Central memory CD8-positive, alpha-beta T cell (primary cell): Measurements from ENCODE around the gene TSACC.

Experiments used
- ATAC-seq: fragments of 150-1000 bp; cut with Tn5 transposase; replicated peaks from 2 replicates; pipeline ENCODE4 v1.10.0; 2022; ENCODE audit warnings: mild to moderate bottlenecking, moderate FRiP score, moderate number of reproducible peaks; ENCODE audit not compliant: poor library complexity, severe bottlenecking; ENCODE audit errors: extremely low read depth
- DNase-seq, 2 donors: peaks; one replicate each; pipeline ENCODE4 v3.0.0; 2021; ENCODE audit warnings: low spot score in 2 of 2
- H3K27ac Mint-ChIP-seq: one replicate; pipeline ENCODE4 v1.8.0; 2022; ENCODE audit warnings: low read depth, mild to moderate bottlenecking, moderate library complexity, mixed read lengths
- H3K27me3 Mint-ChIP-seq: one replicate; pipeline ENCODE4 v1.8.0; 2022; ENCODE audit warnings: mixed read lengths
- H3K36me3 Mint-ChIP-seq: one replicate; pipeline ENCODE4 v1.8.0; 2022; ENCODE audit warnings: mild to moderate bottlenecking, moderate library complexity, mixed read lengths; ENCODE audit not compliant: insufficient read depth
- H3K4me1 Mint-ChIP-seq: one replicate; pipeline ENCODE4 v1.8.0; 2022; ENCODE audit warnings: mixed read lengths
- H3K4me3 Mint-ChIP-seq: one replicate; pipeline ENCODE4 v1.8.0; 2022; ENCODE audit warnings: mild to moderate bottlenecking, moderate library complexity, mixed read lengths
- H3K9me3 Mint-ChIP-seq: one replicate; pipeline ENCODE4 v1.8.0; 2022; ENCODE audit warnings: mixed read lengths

The TSACC gene

GRCh38 chr1:156384658-156385057 is 46.3 kb downstream of the TSACC start:
- peaks cover 12% of the 10 kb centered on the region for H3K27me3 Mint-ChIP-seq
- H3K4me1 Mint-ChIP-seq, result peaks cover 8% of the 10 kb centered on the region
- DNase-seq (no peak), ATAC-seq (no peak)
- H3K9me3 Mint-ChIP-seq, result no peaks in the 10 kb centered on the region
- H3K27ac Mint-ChIP-seq, result no peak overlapping the region
- H3K36me3 Mint-ChIP-seq, result no peaks in the 10 kb centered on the region
- no peak overlapping the region for H3K4me3 Mint-ChIP-seq

DNA sequence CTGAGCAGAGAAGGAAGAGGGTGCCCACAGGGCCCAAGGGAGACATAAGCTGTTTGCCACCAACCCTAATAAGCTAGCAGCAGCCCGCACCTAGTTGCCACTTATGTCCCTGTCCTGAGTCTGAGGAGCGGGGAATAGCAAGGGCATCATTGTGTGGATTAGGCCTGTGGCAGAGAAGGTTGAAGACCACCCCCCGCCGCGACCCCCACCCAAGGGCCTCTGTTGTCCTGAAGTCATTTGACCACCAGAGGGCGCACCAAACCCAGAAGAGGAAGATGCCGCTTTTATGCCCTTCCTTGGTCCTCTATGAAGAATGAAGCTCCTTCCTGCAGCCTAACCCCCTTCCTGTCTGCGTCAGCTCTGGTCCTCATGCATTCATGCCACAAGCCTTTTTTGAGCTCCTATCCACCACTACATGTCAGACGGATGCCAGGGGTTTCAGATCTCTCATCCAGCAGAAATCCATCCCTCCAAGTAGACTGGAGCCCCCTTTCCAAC is 47.3 kb downstream of the TSACC start:
- H3K27me3 Mint-ChIP-seq, result peaks cover 21% of the 10 kb centered on the region
- H3K4me1 Mint-ChIP-seq, result peaks cover 8% of the 10 kb centered on the region
- H3K9me3 Mint-ChIP-seq, result no peaks in the 10 kb centered on the region
- peak; percentile 83 for ATAC-seq
- H3K27ac Mint-ChIP-seq, result no peak overlapping the region
- no peak overlapping the region for H3K4me3 Mint-ChIP-seq
- no peaks in the 10 kb centered on the region for H3K36me3 Mint-ChIP-seq
- DNase-seq, result peak; percentile 57 to 63

- H3K27me3 Mint-ChIP-seq, result peaks cover 29% of the 10 kb centered on the region
- no peaks in the 10 kb centered on the region for H3K9me3 Mint-ChIP-seq
- H3K27ac Mint-ChIP-seq, result no peak overlapping the region
- H3K36me3 Mint-ChIP-seq, result no peaks in the 10 kb centered on the region
- no peak for DNase-seq
- H3K4me1 Mint-ChIP-seq, result peaks cover 8% of the 10 kb centered on the region
- ATAC-seq, result no peak
- no peak overlapping the region for H3K4me3 Mint-ChIP-seq
Measured at GRCh38 chr1:156386134-156386901, 48.0 kb downstream of the TSACC start.

GRCh38 chr1:156386949-156387869 is 48.9 kb downstream of the TSACC start:
- Mint-ChIP-seq H3K9me3 (no peaks in the 10 kb centered on the region), H3K36me3 (no peaks in the 10 kb centered on the region), H3K27me3 (peaks cover 29% of the 10 kb centered on the region), H3K27ac (no peak overlapping the region), H3K4me1 (peaks cover 8% of the 10 kb centered on the region), H3K4me3 (no peak overlapping the region)
- ATAC-seq (no peak), DNase-seq (no peak)

GRCh38 chr1:156387870-156388173 is 49.5 kb downstream of the TSACC start:
- ATAC-seq, result no peak
- Mint-ChIP-seq H3K36me3 (no peaks in the 10 kb centered on the region), H3K9me3 (no peaks in the 10 kb centered on the region), H3K27me3 (peaks cover 29% of the 10 kb centered on the region), H3K27ac (no peak overlapping the region), H3K4me3 (no peak overlapping the region), H3K4me1 (peaks cover 8% of the 10 kb centered on the region)
- DNase-seq, result no peak

DNA sequence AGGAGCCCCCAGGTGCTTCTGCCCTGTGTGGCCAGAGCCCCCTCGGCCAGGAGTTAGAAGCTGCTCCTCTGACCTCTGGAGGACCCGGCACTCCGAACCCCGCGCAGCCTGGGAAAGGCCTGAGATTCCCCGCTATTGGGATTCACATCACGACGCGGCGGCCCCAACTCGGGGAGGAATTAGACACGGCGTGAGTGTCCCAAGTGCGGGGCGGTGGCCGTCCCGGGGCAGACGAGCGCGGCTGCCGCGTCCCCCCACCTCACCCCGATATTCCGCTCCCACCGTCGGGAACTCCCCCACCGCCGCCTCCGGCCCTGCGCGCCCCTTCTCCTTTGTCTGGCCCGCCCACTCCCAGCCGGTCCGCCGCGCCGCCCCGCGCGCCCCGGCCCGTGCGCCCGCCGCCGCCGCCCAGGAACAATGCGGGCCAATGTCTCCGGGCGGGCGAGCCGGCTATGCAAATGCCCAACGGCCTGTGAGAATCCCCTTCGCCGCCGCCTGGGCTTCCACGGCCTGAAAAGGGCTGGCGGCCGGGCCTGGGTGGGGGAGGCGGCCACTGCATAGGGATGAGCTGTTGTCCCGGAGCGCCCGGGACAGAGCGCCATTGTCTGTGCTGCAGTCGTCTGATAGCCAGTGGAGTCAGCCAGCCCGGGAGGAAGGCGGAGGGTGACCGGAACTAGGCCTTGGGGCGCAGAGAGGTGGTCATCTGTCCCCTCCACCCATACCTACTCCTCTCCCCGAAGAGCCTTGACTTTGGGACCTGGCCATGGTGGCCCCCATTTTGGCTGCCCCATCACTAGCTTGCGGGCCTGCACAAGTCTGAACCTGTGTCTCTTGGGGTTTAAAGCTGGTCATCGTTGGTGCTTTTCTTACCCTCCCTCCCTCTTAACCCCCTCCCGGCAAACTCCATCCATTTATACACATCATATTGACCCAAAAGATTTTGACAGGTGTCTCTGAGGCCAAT is 50.1 kb downstream of the TSACC start:
- Mint-ChIP-seq H3K27me3 (peaks cover 34% of the 10 kb centered on the region), H3K9me3 (no peaks in the 10 kb centered on the region), H3K27ac (no peak overlapping the region), H3K36me3 (no peaks in the 10 kb centered on the region), H3K4me3 (no peak overlapping the region), H3K4me1 (peaks cover 8% of the 10 kb centered on the region)
- ATAC-seq (no peak), DNase-seq (no peak)

GRCh38 chr1:156389311-156389710 is 51.0 kb downstream of the TSACC start:
- no peak for DNase-seq
- peaks cover 38% of the 10 kb centered on the region for H3K27me3 Mint-ChIP-seq
- H3K27ac Mint-ChIP-seq, result no peak overlapping the region
- ATAC-seq, result no peak
- H3K4me1 Mint-ChIP-seq, result peaks cover 8% of the 10 kb centered on the region
- H3K36me3 Mint-ChIP-seq, result no peaks in the 10 kb centered on the region
- no peak overlapping the region for H3K4me3 Mint-ChIP-seq
- H3K9me3 Mint-ChIP-seq, result no peaks in the 10 kb centered on the region

GRCh38 chr1:156390469-156391365 is 52.4 kb downstream of the TSACC start:
- DNase-seq, result no peak
- Mint-ChIP-seq H3K4me1 (peaks cover 5% of the 10 kb centered on the region), H3K9me3 (no peaks in the 10 kb centered on the region), H3K27me3 (peaks cover 46% of the 10 kb centered on the region), H3K27ac (no peak overlapping the region), H3K36me3 (no peaks in the 10 kb centered on the region), H3K4me3 (no peak overlapping the region)
- ATAC-seq, result no peak

DNA sequence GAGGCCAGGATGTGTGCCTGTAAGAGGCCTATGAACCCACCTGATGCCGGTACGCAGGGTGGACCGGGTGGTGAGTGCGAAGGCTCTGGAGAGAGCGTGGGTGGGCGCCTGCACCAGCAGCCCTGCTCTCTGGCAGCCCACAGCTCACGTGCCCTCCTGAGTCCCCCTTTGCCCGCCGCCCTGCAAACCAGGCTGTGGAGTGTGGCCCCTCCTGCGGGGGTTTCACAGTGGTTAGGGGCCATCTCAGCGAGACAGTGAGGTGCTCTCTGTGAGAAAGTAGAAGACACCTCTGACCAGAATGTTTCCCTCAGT is 53.0 kb downstream of the TSACC start:
- H3K4me3 Mint-ChIP-seq, result no peak overlapping the region
- no peak overlapping the region for H3K27ac Mint-ChIP-seq
- ATAC-seq, result no peak
- no peak for DNase-seq
- no peaks in the 10 kb centered on the region for H3K4me1 Mint-ChIP-seq
- H3K9me3 Mint-ChIP-seq, result no peaks in the 10 kb centered on the region
- H3K27me3 Mint-ChIP-seq, result peaks cover 46% of the 10 kb centered on the region
- H3K36me3 Mint-ChIP-seq, result no peaks in the 10 kb centered on the region

DNA sequence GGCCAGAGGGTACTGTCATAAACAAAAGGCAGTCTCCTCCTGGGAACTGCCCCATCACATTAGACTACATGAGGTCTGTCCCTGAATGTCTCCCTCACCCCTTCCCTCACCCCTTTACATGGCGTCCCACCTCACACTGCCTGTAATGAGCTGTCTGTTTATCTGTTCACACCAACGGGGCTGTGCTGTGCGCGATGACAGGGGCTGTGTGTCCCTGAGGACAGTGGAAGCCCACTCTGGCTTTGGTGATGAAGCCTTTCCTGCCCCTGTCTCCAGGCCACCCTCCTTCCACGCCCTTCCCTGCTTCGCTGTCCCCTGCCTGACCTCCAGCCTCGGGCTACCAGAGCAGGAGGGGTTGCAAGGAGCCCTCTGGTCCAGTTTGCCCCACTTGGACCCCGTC is 53.4 kb downstream of the TSACC start:
- H3K4me3 Mint-ChIP-seq, result no peak overlapping the region
- ATAC-seq (no peak), DNase-seq (no peak)
- no peaks in the 10 kb centered on the region for H3K4me1 Mint-ChIP-seq
- peaks cover 46% of the 10 kb centered on the region for H3K27me3 Mint-ChIP-seq
- H3K36me3 Mint-ChIP-seq, result no peaks in the 10 kb centered on the region
- H3K9me3 Mint-ChIP-seq, result no peaks in the 10 kb centered on the region
- H3K27ac Mint-ChIP-seq, result no peak overlapping the region

GRCh38 chr1:156392452-156392853 is 54.1 kb downstream of the TSACC start:
- Mint-ChIP-seq H3K36me3 (no peaks in the 10 kb centered on the region), H3K27ac (no peak overlapping the region)
- no peak for ATAC-seq

More at GRCh38 chr1:156392452-156392853, 54.1 kb downstream of the TSACC start:
- H3K4me3 Mint-ChIP-seq, result no peak overlapping the region
- no peaks in the 10 kb centered on the region for H3K9me3 Mint-ChIP-seq
- H3K27me3 Mint-ChIP-seq, result peaks cover 46% of the 10 kb centered on the region
- no peak for DNase-seq
- H3K4me1 Mint-ChIP-seq, result no peaks in the 10 kb centered on the region
